ENCODE measurements around the gene CD96.
A peak's percentile ranks its signal among the peaks of the same experiment; 100 is the strongest.
"Not testable (repeated sequence)": the region's sequence is repeated elsewhere in the genome, so short reads cannot be mapped to it uniquely, and the experiment has no call there.

CD96 gene

DNA sequence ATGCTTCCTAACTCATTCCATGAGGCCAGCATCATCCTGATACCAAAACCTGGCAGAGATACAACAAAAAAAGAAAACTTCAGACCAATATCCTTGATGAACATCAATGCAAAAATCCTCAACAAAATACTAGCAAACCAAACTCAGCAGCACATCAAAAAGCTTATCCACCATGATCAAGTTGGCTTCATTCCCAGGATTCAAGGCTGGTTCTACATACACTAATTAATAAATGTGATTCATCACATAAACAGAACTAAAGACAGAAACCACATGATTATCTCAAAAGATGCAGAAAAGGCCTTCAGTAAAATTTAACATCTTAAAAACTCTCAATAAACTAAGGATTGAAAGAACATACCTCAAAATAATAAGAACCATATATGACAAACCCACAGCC, 88.6 kb downstream of the CD96 start:
- not testable (repeated sequence) for DNase-seq

GRCh38 chr3:111635403-111635802, 93.4 kb downstream of the CD96 start:
- DNase-seq = no peak

- DNase-seq = no peak
Observed at GRCh38 chr3:111636366-111636885, 94.4 kb downstream of the CD96 start.

DNA sequence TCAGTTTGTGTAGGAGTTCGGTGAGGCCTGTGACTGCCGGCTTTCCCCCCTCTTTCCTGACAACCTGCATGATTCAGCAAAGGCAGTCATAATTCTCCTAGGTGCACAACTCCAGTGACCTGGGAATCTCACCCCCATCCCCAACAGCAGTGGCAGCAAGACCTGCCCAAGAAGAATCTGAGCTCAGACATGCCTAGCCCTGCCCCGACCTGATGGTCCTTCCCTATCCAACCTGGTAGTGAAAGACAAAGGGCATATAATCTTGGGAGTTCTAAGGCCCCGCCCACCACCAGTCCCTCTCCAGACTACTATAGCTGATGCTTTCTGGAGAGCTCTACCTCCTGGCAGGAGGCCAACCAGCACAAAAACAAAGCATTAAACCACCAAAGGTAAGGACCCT, 97.3 kb downstream of the CD96 start:
- DNase-seq = no peak

DNA sequence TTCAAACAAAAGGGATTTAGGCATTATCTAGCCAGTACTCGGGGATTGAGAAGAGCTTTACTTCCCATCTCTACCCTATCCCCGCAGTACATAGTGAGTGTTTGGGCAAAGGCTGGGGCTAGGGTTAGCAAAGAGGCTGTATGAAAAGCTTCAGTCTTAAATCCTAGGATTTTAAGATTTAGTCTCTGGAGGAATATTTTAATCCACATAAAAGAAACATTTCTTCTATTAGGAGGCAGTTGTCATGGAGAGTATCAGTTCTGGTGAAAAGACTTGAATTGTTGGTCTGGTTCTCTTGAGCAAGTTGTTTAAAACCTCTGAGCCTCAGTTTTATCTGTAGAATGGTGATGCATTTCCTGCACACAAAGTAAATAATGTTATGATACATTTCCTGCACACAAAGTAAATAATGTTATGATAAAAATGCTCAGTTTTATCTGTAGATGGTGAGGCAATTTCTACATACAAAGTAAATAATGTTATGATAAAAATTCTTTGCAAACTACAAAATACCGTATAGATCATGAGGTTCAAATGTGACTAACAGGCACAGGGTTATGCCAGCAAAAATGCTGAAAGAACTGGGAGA, 107.1 kb downstream of the CD96 start:
- DNase-seq = no peak

- no peak for DNase-seq
Observed at GRCh38 chr3:111650378-111651275, 108.6 kb downstream of the CD96 start.

- no peak for DNase-seq
Observed at GRCh38 chr3:111652492-111653180, 110.6 kb downstream of the CD96 start.

GRCh38 chr3:111653766-111654165, 111.8 kb downstream of the CD96 start:
- no peak for DNase-seq

DNA sequence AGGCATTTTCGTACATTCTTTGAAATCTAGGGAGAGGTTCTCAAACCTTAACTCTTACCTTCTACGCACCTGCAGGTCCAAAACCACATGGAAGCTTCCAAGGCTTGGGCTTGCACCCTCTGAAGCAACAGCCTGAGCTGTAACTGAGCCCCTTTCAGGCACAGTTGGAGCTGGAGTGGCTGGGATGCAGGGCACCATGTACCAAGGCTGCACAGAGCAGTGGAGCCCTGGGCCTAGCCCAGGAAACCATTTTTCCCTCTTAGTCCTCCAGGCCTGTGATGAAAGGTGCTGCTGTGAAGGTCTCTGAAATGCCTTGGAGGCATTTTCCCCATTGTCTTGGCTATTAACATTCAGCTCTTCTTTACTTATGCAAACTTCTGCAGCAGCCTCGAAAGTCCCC, 120.0 kb downstream of the CD96 start:
- DNase-seq = no peak

DNA sequence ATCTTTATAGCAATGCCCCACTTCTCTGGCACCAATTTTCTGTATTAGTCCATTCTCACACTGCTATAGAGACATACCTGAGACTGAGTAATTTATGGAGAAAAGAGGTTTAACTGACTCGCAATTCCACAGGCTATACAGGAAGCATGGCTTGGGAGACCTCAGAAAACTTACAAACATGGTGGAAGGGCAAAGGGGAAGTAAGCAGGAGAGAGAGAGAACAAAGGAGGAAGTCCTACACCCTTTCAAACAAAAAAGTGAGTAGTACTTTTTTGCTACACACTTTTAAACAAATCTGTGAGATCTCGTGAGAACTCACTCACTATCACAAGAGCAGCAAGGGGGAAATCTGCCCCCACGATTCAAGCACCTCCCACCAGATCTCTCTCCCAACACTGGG, 120.9 kb downstream of the CD96 start:
- DNase-seq = no peak

DNA sequence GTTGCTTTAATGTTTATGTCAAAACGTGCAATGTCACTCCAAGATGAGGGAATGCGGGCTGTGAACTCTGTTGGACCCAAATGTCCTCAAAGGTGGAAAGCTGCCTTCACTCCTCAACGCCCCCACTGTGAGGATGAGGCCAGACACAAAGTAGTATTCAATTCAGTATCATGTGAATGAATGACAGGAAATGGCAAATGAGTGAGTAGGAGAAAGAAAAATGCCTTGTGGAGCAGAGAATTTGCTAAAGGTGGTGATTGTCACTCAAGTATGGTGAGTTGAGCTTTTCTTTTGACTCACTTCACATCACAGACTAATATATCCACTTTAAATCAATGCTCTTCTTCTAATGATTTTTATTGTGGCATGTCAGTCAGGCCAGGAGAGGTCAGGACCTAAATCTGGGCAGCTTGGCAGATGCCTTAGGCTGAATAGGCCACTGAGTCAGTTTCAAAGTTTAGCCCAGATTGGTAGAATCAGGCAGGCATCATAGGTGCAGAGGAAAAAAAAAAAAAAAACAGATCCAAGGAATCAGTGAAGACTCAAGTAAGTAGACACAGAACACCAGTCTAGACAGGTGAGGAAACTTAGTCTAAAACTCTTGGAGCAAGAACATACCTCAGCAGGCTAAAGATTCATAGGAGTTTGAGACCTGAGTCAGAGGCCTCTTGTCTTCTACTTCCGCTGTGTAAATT, 124.2 kb downstream of the CD96 start:
- no peak for DNase-seq

DNA sequence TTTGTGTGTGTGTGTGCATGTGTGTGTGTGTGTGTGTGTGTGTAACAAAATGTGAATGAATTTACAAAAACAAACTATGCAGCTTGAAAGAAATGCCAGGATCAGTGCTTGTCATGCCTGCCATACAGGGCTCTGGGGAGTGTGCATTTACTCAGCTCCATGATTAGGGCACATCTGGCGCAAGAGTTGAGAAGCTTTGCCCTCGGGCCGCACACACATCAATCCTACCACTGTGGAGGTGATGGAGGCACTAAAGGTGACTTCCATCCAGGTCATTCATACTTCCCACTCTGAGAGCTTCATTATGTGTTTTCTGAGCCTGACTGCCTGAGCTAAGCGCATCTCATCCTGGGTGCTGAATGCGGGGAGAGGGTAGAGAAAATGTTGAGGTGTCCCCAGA, 125.2 kb downstream of the CD96 start:
- no peak for DNase-seq

DNA sequence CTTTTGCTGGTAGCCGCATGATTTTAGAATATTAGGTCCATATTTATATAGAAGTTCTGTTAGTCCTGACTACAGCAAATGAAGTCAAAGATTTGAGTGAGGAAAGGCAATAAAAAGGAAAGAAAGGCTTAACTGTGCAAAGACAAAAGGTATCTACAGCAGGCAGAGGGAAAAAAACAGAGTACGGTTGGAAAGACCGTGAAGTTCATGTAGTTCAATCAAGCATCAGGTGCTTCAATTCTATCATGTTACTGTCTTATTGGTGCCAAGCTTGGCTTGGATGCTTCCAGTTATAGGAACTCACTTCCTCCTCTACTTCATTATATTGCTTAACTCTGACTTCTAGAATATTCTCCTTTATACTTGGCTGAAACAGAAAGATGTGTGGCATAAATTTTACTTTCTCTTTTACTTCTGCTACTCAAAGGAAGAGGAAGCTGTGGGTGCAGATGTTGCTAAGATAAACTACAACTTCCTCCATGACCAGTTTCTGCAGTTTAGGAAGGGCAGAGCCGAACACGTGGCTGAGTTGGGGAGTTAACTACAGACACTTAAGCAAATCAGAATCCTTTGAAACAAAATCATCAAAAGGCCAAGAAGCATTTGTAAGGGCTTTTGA, 125.7 kb downstream of the CD96 start:
- DNase-seq = peak; percentile 33 to 80

DNA sequence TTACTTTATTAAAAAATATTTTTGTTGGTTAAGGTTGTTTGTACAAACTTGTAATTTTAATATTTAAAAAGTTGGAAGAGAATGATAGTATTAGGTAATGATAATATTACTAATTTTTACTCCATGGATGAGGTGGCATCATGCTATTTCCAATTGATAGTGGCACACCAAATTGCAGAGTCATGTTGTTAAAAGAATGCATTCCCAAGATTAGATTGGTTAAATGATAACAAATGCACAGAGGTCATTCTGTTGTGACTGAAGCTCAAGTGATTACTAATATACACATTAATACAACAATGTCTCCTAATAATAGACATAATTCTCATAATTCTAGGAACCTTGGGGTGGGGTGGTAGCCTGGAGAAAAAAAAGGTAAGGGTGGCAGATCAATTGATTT, 126.3 kb downstream of the CD96 start:
- DNase-seq = no peak

DNA sequence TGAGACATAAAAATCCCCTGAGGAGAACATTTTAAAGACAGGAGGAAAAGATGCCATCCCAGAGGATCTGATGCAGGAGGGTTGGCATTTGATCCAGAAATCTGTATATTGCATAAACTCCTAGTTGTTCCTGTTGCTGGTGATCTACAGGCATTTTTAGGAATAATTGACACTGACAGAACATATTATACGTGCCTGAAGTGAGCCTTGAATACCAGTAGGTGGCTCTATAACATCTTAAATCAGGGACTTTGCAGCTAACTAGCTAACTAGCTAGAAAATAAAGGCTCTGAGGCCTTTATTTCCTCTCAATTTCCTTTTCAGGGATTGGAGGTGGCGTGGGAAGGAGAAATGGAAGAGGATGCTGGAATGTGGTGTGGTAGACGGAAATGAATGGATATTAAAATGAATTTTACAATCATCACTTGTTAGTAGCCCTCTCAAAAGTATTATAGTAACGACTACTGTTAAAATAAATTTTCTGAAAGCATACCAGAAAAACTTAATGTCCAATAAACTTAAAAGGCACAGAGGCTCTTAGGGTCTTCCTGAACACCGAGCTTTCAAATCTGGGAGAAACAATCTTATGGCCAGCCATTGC, 127.0 kb downstream of the CD96 start:
- DNase-seq = no peak

- DNase-seq = no peak
Observed at GRCh38 chr3:111669926-111670630, 128.1 kb downstream of the CD96 start.

DNA sequence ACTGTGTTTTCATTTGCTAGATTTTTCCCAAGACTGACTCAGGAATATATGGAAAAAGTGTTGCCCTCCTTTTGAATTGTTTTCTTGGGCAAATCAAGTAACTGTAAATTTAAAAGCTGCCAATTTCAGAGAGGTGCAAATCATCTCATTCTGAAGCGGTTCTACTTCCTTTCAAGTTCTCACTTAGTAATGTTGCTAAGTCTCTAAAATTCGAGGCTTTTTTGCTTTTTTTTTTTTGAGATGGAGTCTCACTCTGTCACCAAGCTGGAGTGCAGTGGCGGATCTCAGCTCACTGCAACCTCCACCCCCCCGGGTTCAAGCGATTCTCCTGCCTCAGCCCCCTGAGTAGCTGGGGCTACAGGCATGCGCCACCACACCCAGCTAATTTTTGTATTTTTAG, 130.5 kb downstream of the CD96 start:
- DNase-seq = not testable (repeated sequence)

- no peak for DNase-seq
Observed at GRCh38 chr3:111675846-111676210, 133.8 kb downstream of the CD96 start.

DNA sequence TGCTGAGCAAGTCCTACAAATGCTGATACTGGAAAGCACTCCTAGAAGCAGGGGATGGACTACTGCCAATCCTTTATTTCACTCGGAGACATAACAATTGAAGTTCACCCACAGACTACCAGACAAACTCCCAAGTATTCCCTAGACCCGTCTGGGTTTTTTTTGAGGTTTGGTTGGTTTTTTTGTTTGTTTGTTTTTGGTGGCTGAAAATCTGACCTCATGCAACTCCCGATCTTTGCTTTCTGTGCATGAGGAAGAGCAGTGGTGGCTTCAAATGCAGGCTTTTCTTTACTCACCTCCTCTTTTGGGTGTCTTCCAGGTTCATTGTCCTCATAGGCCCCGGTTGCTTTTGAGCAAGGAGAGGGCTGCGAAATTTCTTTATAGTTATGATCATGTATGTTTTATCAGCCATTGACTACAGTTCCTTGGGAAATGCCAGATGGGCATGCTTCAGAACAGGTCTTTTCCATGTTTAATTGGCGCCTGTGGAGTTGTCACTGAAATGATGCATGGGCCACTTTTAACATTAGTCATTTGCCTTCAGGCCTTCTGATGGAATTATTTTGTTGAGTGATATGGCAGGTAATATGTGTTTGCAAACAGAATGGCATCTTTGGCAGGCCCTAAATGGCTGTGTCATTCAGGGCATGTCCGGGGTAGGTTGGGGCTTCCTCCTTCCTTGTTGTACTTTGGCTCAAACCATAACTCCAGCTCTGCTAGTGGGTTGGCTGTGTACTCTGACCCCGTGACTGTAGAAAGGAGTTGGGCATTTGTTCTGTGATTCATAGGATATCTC, 134.4 kb downstream of the CD96 start:
- no peak for DNase-seq

DNA sequence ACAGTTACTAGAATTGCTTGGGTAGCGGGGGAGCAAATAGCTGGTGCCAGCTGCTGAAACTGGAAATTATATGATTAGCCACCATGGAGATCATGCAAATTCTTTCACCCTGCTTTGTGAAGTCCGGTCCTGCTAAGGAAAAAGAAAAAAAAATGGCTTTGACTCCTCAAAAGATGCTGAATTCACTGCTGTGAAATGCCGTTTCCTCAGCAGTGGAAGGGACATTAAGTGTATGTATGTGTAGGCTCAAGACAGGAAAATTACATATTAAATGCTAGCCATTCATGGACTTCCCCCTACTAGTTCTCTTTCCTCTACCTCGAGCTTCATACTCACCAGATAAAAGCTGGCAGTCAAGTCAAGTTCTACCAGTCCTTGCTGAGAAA, 135.0 kb downstream of the CD96 start:
- DNase-seq = no peak
